ENCODE data around the gene ASIC1.

GRCh38 chr12:50066402-50066801, 9.0 kb downstream of the ASIC1 start:
- no peak for TF ChIP-seq CTCF (IDR thresholded peaks at IDR 0.05)
- TF ChIP-seq POLR2A (IDR thresholded peaks at IDR 0.05) = no peak
